Peyer's patch (tissue), 4 donors: ENCODE measurements around the gene MRPL38.
"Not testable (repeated sequence)": the region's sequence is repeated elsewhere in the genome, so short reads cannot be mapped to it uniquely, and the experiment has no call there.

Experiments used
- POLR2A ChIP-seq, 2 donors: fragments of 450-650 bp; IDR thresholded peaks; one replicate each; pipeline ENCODE4 v1.5.1; 2017; ENCODE audit warnings: antibody characterized with exemption in 2 of 2, mild to moderate bottlenecking in 2 of 2, moderate library complexity in 2 of 2
- TF ChIP-seq, protein P1 (sequence below), 6 experiments: fragments of 450-650 bp in 4 of 6; fragments of 200-600 bp in 2 of 6; sonication (generic) in 1 of 6; IDR thresholded peaks; one replicate each; pipeline ENCODE4 v1.5.1; 2017 to 2019; ENCODE audit warnings: antibody characterized with exemption in 6 of 6, mild to moderate bottlenecking in 3 of 6, moderate library complexity in 1 of 6

DNA sequence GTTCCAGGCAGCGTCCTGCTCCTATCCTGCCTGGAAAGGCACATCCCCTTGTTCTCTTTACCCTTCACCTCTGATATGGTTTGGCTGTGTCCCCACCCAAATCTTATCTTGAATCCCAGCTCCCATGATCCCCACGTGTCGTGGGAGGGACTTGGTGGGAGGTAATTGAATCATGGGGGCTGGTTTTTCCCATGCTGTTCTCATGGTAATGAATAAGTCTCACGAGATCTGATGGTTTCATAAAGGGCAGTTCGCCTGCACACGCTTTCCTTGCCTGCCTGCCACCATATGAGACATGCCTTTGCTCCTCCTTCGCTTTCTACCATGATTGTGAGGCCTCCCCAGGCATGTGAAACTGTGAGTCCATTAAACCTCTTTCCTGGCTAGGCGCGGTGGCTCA lies 18.8 kb downstream of the MRPL38 start:
- TF ChIP-seq, protein P1, sequence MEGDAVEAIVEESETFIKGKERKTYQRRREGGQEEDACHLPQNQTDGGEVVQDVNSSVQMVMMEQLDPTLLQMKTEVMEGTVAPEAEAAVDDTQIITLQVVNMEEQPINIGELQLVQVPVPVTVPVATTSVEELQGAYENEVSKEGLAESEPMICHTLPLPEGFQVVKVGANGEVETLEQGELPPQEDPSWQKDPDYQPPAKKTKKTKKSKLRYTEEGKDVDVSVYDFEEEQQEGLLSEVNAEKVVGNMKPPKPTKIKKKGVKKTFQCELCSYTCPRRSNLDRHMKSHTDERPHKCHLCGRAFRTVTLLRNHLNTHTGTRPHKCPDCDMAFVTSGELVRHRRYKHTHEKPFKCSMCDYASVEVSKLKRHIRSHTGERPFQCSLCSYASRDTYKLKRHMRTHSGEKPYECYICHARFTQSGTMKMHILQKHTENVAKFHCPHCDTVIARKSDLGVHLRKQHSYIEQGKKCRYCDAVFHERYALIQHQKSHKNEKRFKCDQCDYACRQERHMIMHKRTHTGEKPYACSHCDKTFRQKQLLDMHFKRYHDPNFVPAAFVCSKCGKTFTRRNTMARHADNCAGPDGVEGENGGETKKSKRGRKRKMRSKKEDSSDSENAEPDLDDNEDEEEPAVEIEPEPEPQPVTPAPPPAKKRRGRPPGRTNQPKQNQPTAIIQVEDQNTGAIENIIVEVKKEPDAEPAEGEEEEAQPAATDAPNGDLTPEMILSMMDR (IDR thresholded peaks at IDR 0.05), result not testable (repeated sequence)
- not testable (repeated sequence) for TF ChIP-seq POLR2A (IDR thresholded peaks at IDR 0.05)
